Measurements from ENCODE around the gene SLC23A2. TPM values are rescaled to one million over a fixed set of nuclear protein-coding genes. Genes with fewer than 3 reads are reported as not detected.

Gene SLC23A2
- polyA plus RNA-seq, 1 donor from 2014 or later, result 38.3 TPM

- no peak overlapping the region for H3K4me3 ChIP-seq (ENCODE audit: low read length)
- no peaks in the 10 kb centered on the region for H3K27me3 ChIP-seq (ENCODE audit: insufficient read depth, low read depth, low read length)
- H3K79me2 ChIP-seq (replicated peaks; ENCODE audit: insufficient read depth, low read length), result no peaks in the 10 kb centered on the region
- H2AFZ ChIP-seq (ENCODE audit: low read depth, low read length), result no peak overlapping the region
- H3K4me2 ChIP-seq (ENCODE audit: low read length), result no peak overlapping the region
- H3K9me3 ChIP-seq (ENCODE audit: low read length), result no peaks in the 10 kb centered on the region
- H3K27ac ChIP-seq (ENCODE audit: low read length), result no peak overlapping the region
- no peaks in the 10 kb centered on the region for H3F3A ChIP-seq (ENCODE audit: insufficient read depth, low read length, poor library complexity, severe bottlenecking)
- H3K36me3 ChIP-seq (ENCODE audit: insufficient read depth, low read length), result peaks cover 15% of the 10 kb centered on the region
- no peaks in the 10 kb centered on the region for H4K20me1 ChIP-seq (ENCODE audit: insufficient read depth)
- TF ChIP-seq RAD21 (conservative IDR thresholded peaks at IDR 0.05), result no peak
- TF ChIP-seq EZH2 (IDR thresholded peaks at IDR 0.05; ENCODE audit: borderline replicate concordance, insufficient read depth, low read length, poor library complexity, severe bottlenecking), result no peak
- TF ChIP-seq SMC3 (conservative IDR thresholded peaks at IDR 0.05; ENCODE audit: poor library complexity), result no peak
- TF ChIP-seq CTCF (IDR thresholded peaks at IDR 0.05; ENCODE audit: poor library complexity, severe bottlenecking), result no peak
- no peak overlapping the region for H3K9ac ChIP-seq (ENCODE audit: low read length)
- H3K9me2 ChIP-seq (ENCODE audit: insufficient read depth, low read length), result no peaks in the 10 kb centered on the region
Observed at GRCh38 chr20:4896119-4896702, 105.1 kb downstream of the SLC23A2 start.

GRCh38 chr20:4894981-4895381 is 106.3 kb downstream of the SLC23A2 start:
- no peaks in the 10 kb centered on the region for H3F3A ChIP-seq (ENCODE audit: insufficient read depth, low read length, poor library complexity, severe bottlenecking)
- H2AFZ ChIP-seq (ENCODE audit: low read depth, low read length), result no peak overlapping the region
- H3K9ac ChIP-seq (ENCODE audit: low read length), result no peak overlapping the region
- H3K36me3 ChIP-seq (ENCODE audit: insufficient read depth, low read length), result peaks cover 8% of the 10 kb centered on the region
- H4K20me1 ChIP-seq (ENCODE audit: insufficient read depth), result no peaks in the 10 kb centered on the region
- H3K79me2 ChIP-seq (replicated peaks; ENCODE audit: insufficient read depth, low read length), result no peaks in the 10 kb centered on the region
- no peaks in the 10 kb centered on the region for H3K9me3 ChIP-seq (ENCODE audit: low read length)
- H3K9me2 ChIP-seq (ENCODE audit: insufficient read depth, low read length), result no peaks in the 10 kb centered on the region
- TF ChIP-seq REST (IDR thresholded peaks at IDR 0.05; ENCODE audit: borderline replicate concordance) (no peak), EZH2 (IDR thresholded peaks at IDR 0.05; ENCODE audit: borderline replicate concordance, insufficient read depth, low read length, poor library complexity, severe bottlenecking) (no peak), CTCF (IDR thresholded peaks at IDR 0.05; ENCODE audit: poor library complexity, severe bottlenecking) (no peak), MXI1 (conservative IDR thresholded peaks at IDR 0.05; ENCODE audit: poor library complexity, severe bottlenecking) (no peak), POLR2AphosphoS5 (IDR thresholded peaks at IDR 0.05) (no peak), EP300 (conservative IDR thresholded peaks at IDR 0.05; ENCODE audit: poor library complexity, severe bottlenecking) (no peak), TAF1 (IDR thresholded peaks at IDR 0.05; ENCODE audit: low read depth) (no peak), RAD21 (conservative IDR thresholded peaks at IDR 0.05) (no peak), SMC3 (conservative IDR thresholded peaks at IDR 0.05; ENCODE audit: poor library complexity) (no peak)
- no peak overlapping the region for H3K4me2 ChIP-seq (ENCODE audit: low read length)
- no peak overlapping the region for H3K4me3 ChIP-seq (ENCODE audit: low read length)
- H3K27me3 ChIP-seq (ENCODE audit: insufficient read depth, low read depth, low read length), result no peaks in the 10 kb centered on the region
- no peak overlapping the region for H3K27ac ChIP-seq (ENCODE audit: low read length)

All from neural cell (in vitro differentiated cells).